ENCODE data around the gene CASZ1. TPM values are rescaled to one million over a fixed set of nuclear protein-coding genes. Genes with fewer than 3 reads are reported as not detected.

The CASZ1 gene
- total RNA-seq, 8 experiments from 2014 or later: 0.46 to 15.1 (median 6.4) TPM

GRCh38 chr1:10733474-10734366 is 62.7 kb downstream of the CASZ1 start:
- Histone ChIP-seq H3K4me3 (no peak overlapping the region), H3K27ac (no peak overlapping the region), H3K4me1 (replicated peaks in 1 of 2) (peaks cover 29 to 51% of the 10 kb centered on the region in 2 donors)
- ATAC-seq (replicated peaks in 6 of 8): peak in 6 of 8 experiments; percentile 9 to 55 (median 26)
- 10 to 74% (median 54%) methylated on average over 1 to 9 of the region's 11 CpGs for WGBS, 10 experiments
- in situ Hi-C loops (cut with MboI; ENCODE audit: low pct_unique_long_range_greater_than_20kb in 2 of 9, low sequenced_read_pairs in 9 of 9, unreplicated experiment in 9 of 9): no loop called here

- H3K4me1 ChIP-seq (replicated peaks in 1 of 2): peaks cover 28 to 42% of the 10 kb centered on the region in 2 donors
- ATAC-seq (replicated peaks in 6 of 8): peak in 2 of 8 experiments; percentile 46 to 53
- 54 to 100% (median 90%) methylated on average over 1 to 7 of the region's 7 CpGs; no CpG with 5 or more reads in 2 of the 10 experiments for WGBS, 10 experiments
- no peak overlapping the region for H3K4me3 ChIP-seq
- in situ Hi-C loops (cut with MboI; ENCODE audit: low pct_unique_long_range_greater_than_20kb in 2 of 9, low sequenced_read_pairs in 9 of 9, unreplicated experiment in 9 of 9): no loop called here
- H3K27ac ChIP-seq: no peak overlapping the region
Measured at GRCh38 chr1:10730985-10731384, 65.5 kb downstream of the CASZ1 start.

GRCh38 chr1:10728595-10729410 is 67.6 kb downstream of the CASZ1 start:
- 1 to 96% (median 19%) methylated on average over 2 to 12 of the region's 31 CpGs; no CpG with 5 or more reads in 4 of the 10 experiments for WGBS, 10 experiments
- Histone ChIP-seq H3K4me3 (no peak overlapping the region), H3K27ac (no peak overlapping the region), H3K4me1 (replicated peaks in 1 of 2) (peaks cover 11 to 41% of the 10 kb centered on the region in 2 donors)
- in situ Hi-C loops (cut with MboI; ENCODE audit: low pct_unique_long_range_greater_than_20kb in 2 of 9, low sequenced_read_pairs in 9 of 9, unreplicated experiment in 9 of 9): no loop called here
- peak in 5 of 8 experiments; percentile 73 to 88 (median 85) for ATAC-seq (replicated peaks in 6 of 8)

GRCh38 chr1:10727751-10728232 is 68.7 kb downstream of the CASZ1 start:
- 77 to 100% (median 90%) methylated on average over 2 to 13 of the region's 16 CpGs; no CpG with 5 or more reads in 4 of the 10 experiments for WGBS, 10 experiments
- Histone ChIP-seq H3K4me1 (replicated peaks in 1 of 2) (peaks cover 10 to 38% of the 10 kb centered on the region in 2 donors), H3K4me3 (no peak overlapping the region), H3K27ac (no peak overlapping the region)
- peak in 1 of 8 experiments; percentile 2 for ATAC-seq (replicated peaks in 6 of 8)
- in situ Hi-C loops (cut with MboI; ENCODE audit: low pct_unique_long_range_greater_than_20kb in 2 of 9, low sequenced_read_pairs in 9 of 9, unreplicated experiment in 9 of 9): no loop called here

GRCh38 chr1:10726355-10726754 is 70.1 kb downstream of the CASZ1 start:
- WGBS, 10 experiments: 80 to 100% (median 83%) methylated on average over 1 to 12 of the region's 17 CpGs; no CpG with 5 or more reads in 4 of the 10 experiments
- Histone ChIP-seq H3K27ac (no peak overlapping the region), H3K4me3 (no peak overlapping the region), H3K4me1 (replicated peaks in 1 of 2) (peaks cover 10 to 38% of the 10 kb centered on the region in 2 donors)
- in situ Hi-C loops (cut with MboI; ENCODE audit: low pct_unique_long_range_greater_than_20kb in 2 of 9, low sequenced_read_pairs in 9 of 9, unreplicated experiment in 9 of 9): no loop called here
- no peak for ATAC-seq (replicated peaks in 6 of 8)

GRCh38 chr1:10724948-10725847 is 71.2 kb downstream of the CASZ1 start:
- H3K4me1 ChIP-seq (replicated peaks in 1 of 2): peaks cover 10 to 38% of the 10 kb centered on the region in 2 donors
- H3K4me3 ChIP-seq: no peak overlapping the region
- no peak overlapping the region for H3K27ac ChIP-seq
- peak in 4 of 8 experiments; percentile 8 to 92 (median 88) for ATAC-seq (replicated peaks in 6 of 8)
- WGBS, 10 experiments: 0 to 63% (median 20%) methylated on average over 1 to 5 of the region's 21 CpGs; no CpG with 5 or more reads in 4 of the 10 experiments
- in situ Hi-C loops (cut with MboI; ENCODE audit: low pct_unique_long_range_greater_than_20kb in 2 of 9, low sequenced_read_pairs in 9 of 9, unreplicated experiment in 9 of 9): no loop called here

- peaks cover 10 to 36% of the 10 kb centered on the region in 2 donors for H3K4me1 ChIP-seq (replicated peaks in 1 of 2)
- H3K4me3 ChIP-seq: no peak overlapping the region
- no peak for ATAC-seq (replicated peaks in 6 of 8)
- WGBS, 10 experiments: 80% methylated on average over 1 of the region's 4 CpGs; no CpG with 5 or more reads in 9 of the 10 experiments
- H3K27ac ChIP-seq: no peak overlapping the region
- in situ Hi-C loops (cut with MboI; ENCODE audit: low pct_unique_long_range_greater_than_20kb in 2 of 9, low sequenced_read_pairs in 9 of 9, unreplicated experiment in 9 of 9): no loop called here
Measured at GRCh38 chr1:10724511-10724910, 71.9 kb downstream of the CASZ1 start.

- Histone ChIP-seq H3K4me3 (no peak overlapping the region), H3K4me1 (replicated peaks in 1 of 2) (peaks cover 10 to 31% of the 10 kb centered on the region in 2 donors), H3K27ac (no peak overlapping the region)
- in situ Hi-C loops (cut with MboI; ENCODE audit: low pct_unique_long_range_greater_than_20kb in 2 of 9, low sequenced_read_pairs in 9 of 9, unreplicated experiment in 9 of 9): no loop called here
- WGBS, 10 experiments: 38 to 100% (median 56%) methylated on average over 1 to 12 of the region's 12 CpGs; no CpG with 5 or more reads in 1 of the 10 experiments
- peak in 4 of 8 experiments; percentile 8 to 40 (median 32) for ATAC-seq (replicated peaks in 6 of 8)
Measured at GRCh38 chr1:10724052-10724494, 72.4 kb downstream of the CASZ1 start.

- peaks cover 5 to 26% of the 10 kb centered on the region in 2 donors for H3K4me1 ChIP-seq (replicated peaks in 1 of 2)
Measured at GRCh38 chr1:10723317-10723716, 73.1 kb downstream of the CASZ1 start.

GRCh38 chr1:10722803-10723202 is 73.6 kb downstream of the CASZ1 start:
- Histone ChIP-seq H3K27ac (no peak overlapping the region), H3K4me1 (replicated peaks in 1 of 2) (peaks cover 4 to 24% of the 10 kb centered on the region in 2 donors), H3K4me3 (no peak overlapping the region)
- in situ Hi-C loops (cut with MboI; ENCODE audit: low pct_unique_long_range_greater_than_20kb in 2 of 9, low sequenced_read_pairs in 9 of 9, unreplicated experiment in 9 of 9): no loop called here
- no peak for ATAC-seq (replicated peaks in 6 of 8)
- WGBS, 10 experiments: 70 to 90% (median 87%) methylated on average over 2 to 7 of the region's 16 CpGs; no CpG with 5 or more reads in 6 of the 10 experiments

More at GRCh38 chr1:10723317-10723716, 73.1 kb downstream of the CASZ1 start:
- H3K27ac ChIP-seq: no peak overlapping the region
- no peak for ATAC-seq (replicated peaks in 6 of 8)
- in situ Hi-C loops (cut with MboI; ENCODE audit: low pct_unique_long_range_greater_than_20kb in 2 of 9, low sequenced_read_pairs in 9 of 9, unreplicated experiment in 9 of 9): no loop called here
- 90 to 93% (median 93%) methylated on average over 2 to 3 of the region's 4 CpGs; no CpG with 5 or more reads in 7 of the 10 experiments for WGBS, 10 experiments
- H3K4me3 ChIP-seq: no peak overlapping the region

- WGBS, 10 experiments: 50 to 100% (median 61%) methylated on average over 2 to 16 of the region's 26 CpGs; no CpG with 5 or more reads in 4 of the 10 experiments
- H3K4me3 ChIP-seq: no peak overlapping the region
- H3K27ac ChIP-seq: no peak overlapping the region
- ATAC-seq (replicated peaks in 6 of 8): no peak
- H3K4me1 ChIP-seq (replicated peaks in 1 of 2): peaks cover 4 to 29% of the 10 kb centered on the region in 2 donors
- in situ Hi-C loops (cut with MboI; ENCODE audit: low pct_unique_long_range_greater_than_20kb in 2 of 9, low sequenced_read_pairs in 9 of 9, unreplicated experiment in 9 of 9): no loop called here
Measured at GRCh38 chr1:10721381-10722321, 74.8 kb downstream of the CASZ1 start.

Measured in motor neuron (in vitro differentiated cells).